Hematopoietic multipotent progenitor cell (in vitro differentiated cells): ENCODE results near the gene NTNG1. TPM values are rescaled to one million over a fixed set of nuclear protein-coding genes. Genes with fewer than 3 reads are reported as not detected.

Experiments used
- DNase-seq, 3 donors: peaks; one replicate each; pipeline ENCODE4 v3.0.0-alpha.2; 2011 to 2015; ENCODE audit warnings: low read depth in 2 of 3, low spot score in 2 of 3
- total RNA-seq: library from RNA; depleted of rRNA; stranded (reverse); fragments of >200 nt; gene quantifications from one replicate; pipeline ENCODE4 v1.2.3, GENCODE V29; 2012

The NTNG1 gene
- total RNA-seq, 1 donor, result under 0.01 TPM

DNA sequence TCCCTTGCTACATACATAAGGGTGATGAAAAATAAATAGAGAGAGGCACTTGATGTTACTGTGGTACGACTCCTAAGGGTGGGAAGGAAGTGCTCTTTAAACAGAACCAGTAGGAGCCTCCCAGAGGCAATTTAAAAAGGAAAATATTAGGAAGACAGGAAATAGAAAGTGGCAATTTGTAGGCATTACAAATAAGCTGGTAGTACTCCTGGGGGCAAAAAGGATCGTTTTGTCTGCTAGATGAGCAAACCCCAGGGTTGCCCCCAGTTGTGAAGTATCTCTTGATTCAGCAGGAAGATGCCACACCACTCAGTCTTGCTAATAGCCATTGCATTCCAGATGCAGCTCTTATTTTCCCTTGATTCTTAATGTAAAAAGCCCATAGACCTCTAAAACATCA, 303.0 kb downstream of the NTNG1 start:
- DNase-seq, result no peak

DNA sequence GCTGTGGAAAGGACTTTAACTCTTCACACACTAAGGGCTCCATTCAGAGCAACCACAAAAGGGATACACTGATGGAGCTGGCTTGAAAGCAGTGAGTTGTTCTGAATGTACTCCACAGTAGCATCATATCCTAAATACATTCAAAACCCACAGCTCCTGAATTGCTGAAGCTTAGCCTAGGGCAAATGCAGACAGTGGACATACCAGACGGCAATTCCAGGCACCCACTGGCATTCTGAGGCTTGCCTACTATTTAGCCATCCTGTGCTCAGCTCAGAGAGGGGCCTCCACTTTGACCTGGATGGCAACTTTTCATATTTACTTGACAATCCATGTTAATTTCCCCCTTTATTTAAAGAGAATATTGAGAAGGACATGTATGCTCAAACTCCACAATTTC, 303.5 kb downstream of the NTNG1 start:
- DNase-seq, result no peak

DNA sequence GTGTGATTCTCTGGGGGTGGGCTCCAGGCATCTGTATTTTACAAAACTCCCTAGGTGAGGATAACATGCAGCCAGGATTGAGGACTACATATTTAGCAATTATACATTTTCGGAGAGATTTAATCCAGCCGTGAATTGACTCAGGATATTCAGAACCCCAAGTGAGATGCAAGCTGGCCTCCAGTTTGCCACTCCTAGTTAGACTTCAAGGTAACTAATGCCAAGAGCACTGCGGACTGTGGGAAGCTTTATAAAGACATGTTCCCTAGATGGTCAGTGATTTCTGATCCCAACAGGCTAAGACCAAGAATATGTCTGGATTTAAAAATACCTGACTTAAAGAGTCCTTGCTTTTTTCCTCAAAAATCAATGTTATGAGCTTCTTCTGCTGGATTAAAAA, 308.5 kb downstream of the NTNG1 start:
- DNase-seq, result no peak

DNA sequence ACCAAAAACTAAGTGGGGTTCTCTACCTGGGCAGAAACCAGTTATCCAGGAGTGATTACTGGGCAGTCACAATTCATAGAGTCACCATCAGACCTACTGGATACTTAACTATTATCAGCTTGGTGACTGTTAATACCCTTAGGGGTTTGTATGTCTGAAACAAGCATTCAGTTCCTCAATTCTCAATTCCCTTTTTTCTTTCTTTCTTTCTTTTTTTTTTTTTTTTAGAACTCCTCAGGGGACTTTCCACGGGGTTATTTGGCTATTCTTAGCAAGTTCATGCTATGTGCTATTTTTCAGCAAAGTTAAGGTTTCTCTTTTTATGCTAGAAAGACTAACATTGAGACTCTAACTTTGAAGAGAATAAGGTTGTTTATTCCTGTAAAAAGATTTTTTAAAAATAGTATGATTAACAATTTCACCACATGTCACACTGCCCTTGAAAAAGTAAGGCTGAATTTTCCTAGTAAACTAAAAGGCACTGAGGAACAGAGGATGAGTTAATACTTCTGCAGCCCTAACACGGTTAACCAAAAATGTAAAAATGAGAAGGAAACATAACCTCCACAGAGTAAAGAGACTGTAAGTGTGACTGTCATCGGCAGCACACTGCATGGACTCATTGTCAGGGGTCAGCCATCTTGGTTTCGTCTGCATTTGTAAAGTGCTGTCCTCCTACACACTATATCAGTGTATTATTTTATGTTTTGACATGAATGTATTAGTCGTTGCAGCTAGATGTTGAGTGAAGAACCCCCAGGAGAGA, 310.2 kb downstream of the NTNG1 start:
- DNase-seq, result peak in 2 of 3 donors; percentile 23 to 32

DNA sequence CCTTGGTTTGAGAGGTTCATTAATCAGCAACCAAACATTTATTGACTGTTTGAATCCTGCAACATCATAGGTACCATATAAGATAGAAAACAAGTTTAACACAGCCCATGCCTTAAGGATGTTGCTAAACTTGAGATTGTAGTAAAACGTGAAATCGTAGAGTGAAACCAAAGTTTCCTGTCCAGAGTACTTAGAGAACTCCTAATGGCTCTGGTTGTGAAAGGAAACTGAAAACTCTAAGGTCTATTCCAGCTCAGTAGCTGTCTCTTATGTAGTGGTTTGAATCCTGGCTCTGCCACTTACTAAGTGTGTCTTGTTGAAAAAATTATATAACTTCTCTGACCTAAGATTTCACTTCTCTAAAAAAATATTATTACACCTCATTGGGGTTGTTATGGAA, 310.9 kb downstream of the NTNG1 start:
- DNase-seq, result no peak

DNA sequence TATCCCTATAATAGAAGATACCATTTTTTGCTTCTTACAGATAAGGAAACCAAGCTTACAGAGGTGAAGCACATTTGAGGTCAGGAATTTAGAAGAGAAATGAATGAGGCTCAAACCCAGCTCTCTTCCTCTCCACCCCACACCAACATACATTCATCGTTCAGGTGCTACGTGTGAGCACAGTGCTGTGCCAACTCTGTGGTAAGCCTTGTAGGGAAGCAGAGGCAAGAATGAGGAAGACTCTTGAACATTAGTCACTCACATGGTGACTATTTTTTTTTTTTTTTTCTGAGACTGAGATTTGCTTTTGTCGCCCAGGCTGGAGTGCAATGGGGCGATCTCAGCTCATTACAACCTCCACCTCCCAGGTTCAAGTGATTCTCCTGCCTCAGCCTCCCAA, 314.0 kb downstream of the NTNG1 start:
- peak in 1 of 3 donors; percentile 3 for DNase-seq

DNA sequence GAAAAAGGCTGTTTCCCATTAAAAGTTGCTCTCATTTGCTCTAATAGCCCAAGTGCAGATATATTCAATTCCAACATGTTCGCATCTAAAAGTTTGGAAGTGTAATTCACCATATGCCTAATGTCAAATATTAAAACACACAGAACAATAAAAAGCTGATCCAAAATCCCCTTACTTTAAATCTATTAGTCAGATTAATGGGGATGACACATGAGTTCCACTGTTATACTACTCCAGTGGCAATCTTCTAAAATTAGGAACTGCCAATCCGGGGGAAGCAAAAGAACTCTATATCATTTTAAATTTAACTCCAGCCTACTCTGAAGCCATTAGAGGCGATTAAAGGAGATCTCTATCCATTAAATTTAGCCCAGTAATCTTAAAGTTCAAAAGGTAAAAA, 317.1 kb downstream of the NTNG1 start:
- no peak for DNase-seq

DNA sequence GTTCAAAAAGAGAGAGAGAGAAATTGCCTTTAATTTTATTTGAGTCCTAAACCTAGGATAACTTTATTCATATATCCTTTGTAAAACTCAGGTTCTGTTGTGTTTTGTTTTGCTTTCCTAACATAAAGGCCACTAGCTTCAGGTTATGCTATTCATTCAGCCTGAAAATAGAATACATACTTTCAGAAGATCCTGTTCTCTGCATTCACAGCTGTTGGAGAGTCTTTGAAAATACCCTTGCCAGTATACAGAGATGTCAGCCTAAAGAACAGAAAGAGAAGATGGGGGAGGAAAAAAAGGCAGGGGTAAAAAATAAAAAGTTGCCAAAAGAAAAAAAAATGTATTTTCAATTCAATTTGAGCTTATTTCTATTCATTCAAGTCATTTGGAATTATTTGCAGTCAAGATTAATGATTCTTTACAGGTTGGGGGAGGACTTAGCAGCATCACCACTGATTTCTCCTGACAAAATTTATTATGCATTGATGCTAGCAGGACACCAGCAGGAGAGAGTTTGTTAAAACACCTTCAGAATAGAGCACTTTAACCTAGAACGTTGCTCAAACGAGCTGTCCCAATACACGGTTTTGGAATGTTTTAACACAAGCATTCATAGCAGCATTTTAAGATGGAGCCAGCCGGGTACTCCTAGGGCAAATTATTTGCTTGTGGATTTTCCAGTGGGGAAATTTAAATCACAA, 318.5 kb downstream of the NTNG1 start:
- no peak for DNase-seq

DNA sequence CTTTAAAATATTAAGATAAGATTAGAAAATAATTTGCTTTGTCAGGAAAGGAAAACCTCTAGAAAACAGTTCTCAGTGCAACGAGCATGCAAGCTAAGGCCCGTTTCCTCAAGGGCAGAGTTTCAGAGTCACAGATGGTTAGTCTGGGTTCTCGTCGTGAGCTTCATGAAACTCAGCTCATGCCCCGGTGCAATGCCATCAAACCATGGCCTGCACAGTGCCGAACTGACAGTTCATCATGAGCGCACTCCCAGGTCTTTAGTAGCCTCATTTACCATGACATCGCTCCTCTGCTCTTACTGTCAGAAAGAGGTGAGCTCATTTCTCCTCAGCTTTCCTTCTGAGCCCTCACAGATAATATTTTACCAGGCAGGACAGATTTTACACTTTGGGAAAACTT, 319.2 kb downstream of the NTNG1 start:
- no peak for DNase-seq

DNA sequence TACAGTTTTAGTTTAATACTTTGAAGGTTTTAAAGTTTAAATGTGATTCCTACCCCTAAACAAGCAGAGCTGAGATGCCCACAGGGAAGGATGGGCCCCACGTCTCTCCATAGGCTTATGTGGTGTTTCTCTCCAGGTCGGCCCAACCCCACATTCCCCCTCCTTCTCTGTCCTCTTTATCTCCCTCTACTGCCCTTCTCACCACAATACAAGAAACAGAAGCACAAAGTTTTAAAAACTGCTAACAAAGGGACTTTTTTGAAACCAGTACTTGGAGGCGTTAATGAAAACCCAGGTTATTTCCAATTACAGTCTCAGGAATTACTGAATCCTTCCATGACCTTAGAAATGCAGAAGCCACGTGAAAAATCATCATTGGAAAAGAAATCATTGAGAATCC, 324.0 kb downstream of the NTNG1 start:
- no peak for DNase-seq

DNA sequence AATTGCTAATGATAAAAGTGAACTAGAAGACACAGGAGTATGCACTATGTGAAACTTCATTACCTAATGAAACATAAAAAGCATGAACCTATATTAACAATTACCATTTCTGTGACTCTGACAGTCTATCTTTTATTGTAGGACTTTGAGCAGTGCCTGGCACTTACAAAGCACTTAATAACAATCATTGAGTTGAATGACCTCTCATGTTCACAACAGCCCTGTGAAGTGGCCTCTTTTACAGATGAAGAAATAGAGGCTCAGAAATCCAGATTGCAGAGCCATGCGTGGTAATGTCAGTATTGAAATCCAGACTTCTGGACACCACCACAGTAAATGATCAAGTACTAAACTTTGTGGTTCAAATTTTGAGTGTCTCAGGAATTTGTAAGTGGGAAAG, 326.4 kb downstream of the NTNG1 start:
- DNase-seq, result no peak

DNA sequence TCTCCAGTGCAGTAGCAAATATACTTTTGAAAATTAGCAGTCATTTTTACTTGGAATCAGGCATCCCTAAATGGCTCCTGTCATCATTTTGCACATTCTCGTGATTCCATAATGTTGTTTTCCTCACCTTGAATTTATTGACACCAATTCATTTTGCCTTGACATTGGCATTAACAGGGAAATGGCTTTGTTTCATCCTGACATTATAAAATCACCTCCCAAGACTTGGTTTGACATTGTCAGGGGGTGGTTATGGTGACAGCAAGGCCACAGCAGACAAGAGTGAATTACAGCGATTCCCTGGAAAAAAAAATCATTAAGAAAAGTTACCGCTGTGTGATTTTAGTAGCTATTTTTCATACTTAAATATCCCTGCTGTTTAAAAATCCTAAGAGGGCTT, 327.0 kb downstream of the NTNG1 start:
- DNase-seq, result no peak

DNA sequence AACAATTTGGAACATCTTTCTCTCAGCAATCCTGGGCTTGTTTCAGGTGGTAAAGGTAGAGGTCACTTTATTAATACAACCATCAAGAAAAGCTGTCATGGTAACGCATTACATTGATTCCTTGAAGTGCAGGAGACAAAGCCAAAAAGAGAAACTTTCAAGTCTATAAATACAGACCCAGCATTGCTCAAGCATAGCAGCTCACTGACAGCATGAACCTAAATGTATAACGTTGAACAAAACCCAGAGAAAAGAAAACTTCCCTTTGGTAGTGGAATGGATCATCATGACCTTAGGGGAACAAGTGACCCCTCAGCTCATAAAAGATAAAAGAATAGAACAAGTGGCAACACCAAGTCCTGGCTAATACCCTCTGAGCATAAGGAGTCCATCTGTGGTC, 332.2 kb downstream of the NTNG1 start:
- DNase-seq, result no peak

DNA sequence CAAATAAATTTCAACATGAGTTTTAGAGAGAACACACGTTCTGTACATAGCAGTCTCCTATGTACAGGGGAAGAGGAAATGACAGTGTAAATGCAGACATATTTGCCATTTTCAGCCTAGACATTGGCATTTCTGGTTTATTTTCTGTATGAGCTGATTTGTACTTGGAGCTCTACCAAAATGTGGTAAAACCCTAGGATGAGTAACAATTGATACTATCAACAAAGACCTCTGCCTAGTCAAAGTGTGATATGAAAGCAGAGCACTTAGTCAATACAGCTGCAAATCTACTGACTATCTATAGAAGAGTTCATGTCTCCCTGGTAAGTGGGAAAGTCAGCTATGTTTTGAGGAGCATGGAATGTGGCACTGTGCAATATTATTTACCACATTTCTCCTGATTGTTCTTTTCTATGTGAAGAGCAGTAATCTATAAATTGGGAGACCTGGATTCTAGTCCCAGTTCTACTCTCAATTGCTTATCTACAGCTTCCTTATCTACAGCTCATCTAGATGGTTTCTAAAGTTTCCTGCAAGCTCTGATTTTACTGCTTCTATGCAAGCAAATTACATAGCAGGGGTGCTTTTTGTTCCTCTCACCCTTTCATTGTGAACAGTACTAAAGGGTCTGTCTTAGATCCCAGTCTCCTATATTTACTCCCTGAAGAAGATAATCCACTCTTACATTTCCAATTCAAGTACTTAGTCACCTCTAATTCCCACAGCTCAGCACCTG, 334.2 kb downstream of the NTNG1 start:
- peak in 1 of 3 donors; percentile 3 for DNase-seq

DNA sequence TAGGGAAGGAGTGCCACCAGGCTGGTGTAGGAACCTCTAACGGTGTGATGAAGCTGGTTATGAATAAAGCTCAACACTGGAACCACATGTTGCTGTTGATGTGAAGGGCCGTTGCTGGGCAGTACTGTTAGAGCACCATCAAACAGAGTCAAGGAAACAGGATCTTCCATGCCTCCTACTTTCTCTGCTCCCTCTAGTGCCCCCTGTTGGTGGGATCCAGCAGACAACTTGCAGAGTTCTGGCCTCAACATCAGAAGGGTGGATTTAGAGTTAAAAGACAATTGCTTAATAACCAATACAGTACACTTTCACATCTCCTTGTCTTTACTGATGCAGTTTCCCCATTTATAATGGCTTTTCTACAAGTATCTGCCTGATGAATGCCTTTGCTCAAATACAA, 336.4 kb downstream of the NTNG1 start:
- no peak for DNase-seq

DNA sequence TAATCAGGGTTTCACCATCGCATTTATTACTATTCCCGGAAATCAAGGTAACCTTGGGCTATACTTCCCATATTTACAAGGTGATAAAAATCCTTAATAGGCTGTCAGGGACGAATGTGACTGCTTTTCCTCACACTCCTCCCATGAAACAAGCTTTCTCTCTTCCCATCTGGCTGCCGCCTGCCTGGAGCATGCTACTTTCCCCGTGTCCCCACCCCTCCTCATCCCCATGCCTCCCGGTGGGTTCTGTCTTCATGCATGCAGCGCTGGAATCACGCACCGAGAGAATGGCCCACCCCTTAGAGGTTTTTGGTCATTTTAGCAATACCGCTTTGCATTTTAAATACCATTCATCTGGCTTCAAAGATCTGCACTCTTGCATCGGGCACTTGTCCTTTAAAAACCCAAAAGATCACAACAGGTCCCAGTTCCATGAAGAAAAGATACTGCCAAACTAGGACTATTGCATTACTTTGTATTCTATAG, 339.1 kb downstream of the NTNG1 start:
- DNase-seq, result no peak

DNA sequence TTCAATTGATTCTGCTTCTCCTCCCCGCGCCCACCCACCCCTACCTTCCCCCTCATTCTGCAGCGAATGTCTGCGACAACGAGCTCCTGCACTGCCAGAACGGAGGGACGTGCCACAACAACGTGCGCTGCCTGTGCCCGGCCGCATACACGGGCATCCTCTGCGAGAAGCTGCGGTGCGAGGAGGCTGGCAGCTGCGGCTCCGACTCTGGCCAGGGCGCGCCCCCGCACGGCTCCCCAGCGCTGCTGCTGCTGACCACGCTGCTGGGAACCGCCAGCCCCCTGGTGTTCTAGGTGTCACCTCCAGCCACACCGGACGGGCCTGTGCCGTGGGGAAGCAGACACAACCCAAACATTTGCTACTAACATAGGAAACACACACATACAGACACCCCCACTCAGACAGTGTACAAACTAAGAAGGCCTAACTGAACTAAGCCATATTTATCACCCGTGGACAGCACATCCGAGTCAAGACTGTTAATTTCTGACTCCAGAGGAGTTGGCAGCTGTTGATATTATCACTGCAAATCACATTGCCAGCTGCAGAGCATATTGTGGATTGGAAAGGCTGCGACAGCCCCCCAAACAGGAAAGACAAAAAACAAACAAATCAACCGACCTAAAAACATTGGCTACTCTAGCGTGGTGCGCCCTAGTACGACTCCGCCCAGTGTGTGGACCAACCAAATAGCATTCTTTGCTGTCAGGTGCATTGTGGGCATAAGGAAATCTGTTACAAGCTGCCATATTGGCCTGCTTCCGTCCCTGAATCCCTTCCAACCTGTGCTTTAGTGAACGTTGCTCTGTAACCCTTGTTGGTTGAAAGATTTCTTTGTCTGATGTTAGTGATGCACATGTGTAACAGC, 339.9 kb downstream of the NTNG1 start:
- DNase-seq, result peak in 2 of 3 donors; percentile 17 to 48

DNA sequence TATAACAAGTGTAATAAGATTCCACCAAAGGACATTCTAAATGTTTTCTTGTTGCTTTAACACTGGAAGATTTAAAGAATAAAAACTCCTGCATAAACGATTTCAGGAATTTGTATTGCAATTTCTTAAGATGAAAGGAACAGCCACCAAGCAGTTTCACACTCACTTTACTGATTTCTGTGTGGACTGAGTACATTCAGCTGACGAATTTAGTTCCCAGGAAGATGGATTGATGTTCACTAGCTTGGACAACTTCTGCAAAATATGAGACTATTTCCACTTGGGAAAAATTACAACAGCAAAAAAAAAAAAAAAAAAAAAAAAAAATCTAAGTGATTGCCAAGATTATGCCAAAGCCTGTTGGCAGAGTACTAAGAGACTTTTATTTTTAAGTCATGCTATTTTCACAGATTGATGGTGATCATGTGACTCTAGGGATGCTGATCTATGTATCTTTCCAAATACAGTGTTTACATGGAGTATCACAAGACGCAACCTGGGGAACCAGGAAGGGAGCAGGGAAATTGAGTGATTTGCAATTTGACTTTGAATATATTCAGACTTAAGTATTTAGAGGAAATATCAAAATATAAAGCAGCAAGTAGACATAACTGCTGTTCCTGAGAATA, 341.0 kb downstream of the NTNG1 start:
- DNase-seq, result no peak

DNA sequence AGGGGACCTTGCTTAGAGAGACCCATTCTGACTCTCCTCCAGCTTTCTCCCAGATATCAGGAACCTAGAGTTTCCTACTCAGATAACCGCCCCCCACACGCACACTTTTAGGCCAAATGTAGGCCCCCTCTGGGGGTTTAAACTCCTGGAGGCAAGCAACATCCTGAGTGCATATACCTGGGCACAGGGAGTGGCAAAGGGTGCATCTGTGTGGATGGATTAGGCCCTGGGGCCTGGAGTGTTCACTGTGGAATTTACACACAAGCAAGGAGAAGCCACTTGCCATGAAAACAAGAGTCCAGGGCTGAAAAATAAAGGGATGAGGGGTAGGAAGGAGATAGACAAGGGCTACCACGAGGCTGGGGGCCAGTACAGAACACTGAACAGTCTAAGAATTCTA, 343.1 kb downstream of the NTNG1 start:
- DNase-seq, result no peak

DNA sequence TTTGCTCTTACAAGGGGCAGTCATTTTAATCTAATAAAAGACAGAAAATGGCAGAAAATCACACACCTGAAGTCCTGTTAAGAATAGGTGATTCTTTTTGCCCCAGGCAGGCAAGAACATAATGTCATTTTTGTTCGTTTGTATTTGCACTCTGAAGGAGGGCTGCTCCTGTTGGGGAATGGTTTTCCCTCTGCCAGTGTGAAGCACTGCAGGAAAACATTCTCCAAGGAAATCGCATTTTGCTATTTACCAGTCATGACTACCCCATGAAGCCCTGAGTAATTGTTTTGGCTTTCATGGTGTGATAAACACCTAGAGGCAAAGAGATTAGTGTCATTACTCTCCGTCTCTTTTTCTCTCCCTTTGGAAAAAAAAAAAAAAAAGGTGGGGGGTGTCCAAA, 345.5 kb downstream of the NTNG1 start:
- no peak for DNase-seq
